GM12872 (cell line): Measurements from ENCODE around the gene SERPINB11.

Source experiments
- TF ChIP-seq, protein P1 (sequence below): IDR thresholded peaks from 3 replicates; pipeline ENCODE4 v1.5.1; 2011; ENCODE audit warnings: low read depth, mild to moderate bottlenecking, low read length, moderate library complexity; ENCODE audit not compliant: insufficient read depth

The SERPINB11 gene

DNA sequence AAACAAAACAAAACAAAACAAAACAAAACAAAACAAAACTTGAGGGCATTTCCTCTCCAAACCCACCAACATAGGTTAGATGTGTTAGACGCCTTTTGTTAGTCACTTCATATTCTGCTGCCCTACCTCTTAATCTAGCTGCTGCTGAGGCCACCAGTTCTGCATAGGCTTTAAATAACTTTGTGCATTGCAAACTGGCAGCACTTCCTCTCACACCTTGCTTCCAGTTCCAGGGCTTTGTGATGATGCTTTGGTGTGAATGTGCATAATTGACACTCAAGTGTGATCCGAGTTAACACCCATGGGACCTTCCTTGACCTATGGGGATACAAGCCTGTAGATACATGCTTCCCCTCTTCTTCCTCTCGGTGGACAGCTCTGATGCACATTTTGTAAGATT is 2.3 kb upstream of the SERPINB11 start:
- TF ChIP-seq, protein P1, sequence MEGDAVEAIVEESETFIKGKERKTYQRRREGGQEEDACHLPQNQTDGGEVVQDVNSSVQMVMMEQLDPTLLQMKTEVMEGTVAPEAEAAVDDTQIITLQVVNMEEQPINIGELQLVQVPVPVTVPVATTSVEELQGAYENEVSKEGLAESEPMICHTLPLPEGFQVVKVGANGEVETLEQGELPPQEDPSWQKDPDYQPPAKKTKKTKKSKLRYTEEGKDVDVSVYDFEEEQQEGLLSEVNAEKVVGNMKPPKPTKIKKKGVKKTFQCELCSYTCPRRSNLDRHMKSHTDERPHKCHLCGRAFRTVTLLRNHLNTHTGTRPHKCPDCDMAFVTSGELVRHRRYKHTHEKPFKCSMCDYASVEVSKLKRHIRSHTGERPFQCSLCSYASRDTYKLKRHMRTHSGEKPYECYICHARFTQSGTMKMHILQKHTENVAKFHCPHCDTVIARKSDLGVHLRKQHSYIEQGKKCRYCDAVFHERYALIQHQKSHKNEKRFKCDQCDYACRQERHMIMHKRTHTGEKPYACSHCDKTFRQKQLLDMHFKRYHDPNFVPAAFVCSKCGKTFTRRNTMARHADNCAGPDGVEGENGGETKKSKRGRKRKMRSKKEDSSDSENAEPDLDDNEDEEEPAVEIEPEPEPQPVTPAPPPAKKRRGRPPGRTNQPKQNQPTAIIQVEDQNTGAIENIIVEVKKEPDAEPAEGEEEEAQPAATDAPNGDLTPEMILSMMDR: no peak

- TF ChIP-seq, protein P1: no peak
Observed at GRCh38 chr18:63701952-63702351, 808 bp upstream of the SERPINB11 start.

- TF ChIP-seq, protein P1: no peak
Observed at GRCh38 chr18:63705401-63705800, 2.6 kb downstream of the SERPINB11 start.

DNA sequence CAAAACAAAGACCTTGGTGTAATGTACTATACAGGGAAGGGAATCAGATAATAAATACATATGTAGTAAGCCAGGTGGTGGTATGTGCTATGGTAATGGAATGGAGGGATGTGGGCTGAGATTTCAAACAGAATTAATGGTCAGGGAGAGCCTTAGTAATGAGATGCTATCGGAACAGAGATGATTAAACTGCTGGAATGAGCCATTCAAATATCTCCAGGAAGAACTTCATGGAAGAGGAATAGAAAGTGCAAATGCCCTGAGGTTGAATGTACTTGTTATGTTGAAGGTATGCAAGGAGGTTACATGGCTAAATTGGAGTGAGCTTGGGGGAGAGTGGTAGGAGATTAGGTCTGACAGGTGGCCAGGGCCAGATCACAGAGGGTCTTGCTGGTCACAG is 5.1 kb downstream of the SERPINB11 start:
- TF ChIP-seq, protein P1: no peak

- TF ChIP-seq, protein P1: no peak
Observed at GRCh38 chr18:63708650-63709049, 5.9 kb downstream of the SERPINB11 start.

GRCh38 chr18:63725682-63726480 is 23.1 kb downstream of the SERPINB11 start:
- TF ChIP-seq, protein P1: no peak

- TF ChIP-seq, protein P1: no peak
Observed at GRCh38 chr18:63730773-63731172, 28.0 kb downstream of the SERPINB11 start.
